ENCODE data around the gene ASTN2.
A peak's percentile ranks its signal among the peaks of the same experiment; 100 is the strongest.

ASTN2 gene

DNA sequence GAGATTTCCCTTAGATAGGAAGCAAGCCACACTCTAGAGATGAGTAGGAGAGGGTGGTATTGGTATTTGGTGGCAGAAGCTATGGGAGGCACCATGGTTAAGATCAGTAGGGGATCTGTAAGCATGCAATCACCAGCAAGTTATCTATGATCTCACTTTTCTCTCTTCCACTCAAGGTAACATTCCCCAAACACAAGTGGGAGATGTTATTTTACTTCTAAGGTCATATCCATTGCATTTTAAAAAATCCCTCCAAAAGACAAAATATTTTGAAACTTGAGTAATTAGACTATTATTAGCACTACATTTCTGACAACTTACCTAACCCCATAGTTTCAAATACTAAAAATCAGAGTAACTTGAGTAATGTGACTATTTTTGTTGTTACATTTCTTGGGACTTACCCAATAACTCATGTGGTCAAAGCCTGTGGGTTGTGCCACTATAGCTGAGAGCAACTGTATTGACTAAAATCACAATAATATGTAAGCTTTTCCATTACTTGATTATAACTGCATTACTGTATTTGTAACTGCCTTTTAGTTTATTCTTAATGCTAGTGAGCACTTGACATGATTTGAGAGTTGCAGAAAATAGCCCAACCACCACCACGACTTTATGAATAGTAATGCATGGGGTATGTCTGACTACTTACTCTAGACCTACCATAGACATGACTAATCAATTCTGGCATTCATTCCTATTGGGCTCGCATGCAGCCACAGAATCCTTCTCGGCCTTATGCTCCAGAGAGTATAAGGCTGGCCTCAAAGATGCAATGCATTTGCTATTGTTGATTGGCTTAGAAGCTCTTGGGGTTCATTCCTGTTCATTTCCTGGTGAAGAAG, 463.0 kb downstream of the ASTN2 start:
- peaks cover 10 to 24% (median 18%) of the 10 kb centered on the region in 10 experiments for H3K4me1 ChIP-seq
- no peaks in the 10 kb centered on the region for H3K27me3 ChIP-seq
- H3K9ac ChIP-seq: no peak overlapping the region
- no peak for TF ChIP-seq Cebpa-rat (IDR thresholded peaks at IDR 0.05)
- H4K20me1 ChIP-seq: no peaks in the 10 kb centered on the region
- peak overlapping the region in 6 of 11 experiments; percentile 14 to 64 (median 55); a peak in 11 of 22 replicates for H3K4me2 ChIP-seq
- no peaks in the 10 kb centered on the region for H3K36me3 ChIP-seq
- H3K4me3 ChIP-seq: no peak overlapping the region
- H3K27ac ChIP-seq: no peak overlapping the region
- H3K9me3 ChIP-seq (replicated peaks in 1 of 11): no peaks in the 10 kb centered on the region

DNA sequence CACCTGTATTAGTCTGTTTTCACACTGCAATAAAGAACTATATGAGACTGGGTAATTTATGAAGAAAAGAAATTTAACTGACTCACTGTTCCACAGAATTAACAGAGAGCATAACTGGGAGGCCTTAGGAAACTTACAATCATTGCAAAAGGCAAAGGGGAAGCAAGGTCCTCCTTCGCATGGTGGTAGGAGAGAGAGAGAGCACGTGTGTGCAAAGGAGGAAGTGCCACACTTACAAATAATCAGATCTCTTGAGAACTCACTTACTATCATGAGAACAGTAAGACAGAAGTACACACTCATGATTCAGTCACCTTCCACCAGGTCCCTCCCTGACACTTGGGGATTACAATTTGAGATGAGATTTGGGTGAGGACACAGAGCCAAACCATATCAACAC, 469.0 kb downstream of the ASTN2 start:
- no peaks in the 10 kb centered on the region for H3K27me3 ChIP-seq
- no peak for TF ChIP-seq Cebpa-rat (IDR thresholded peaks at IDR 0.05)
- H3K9me3 ChIP-seq (replicated peaks in 1 of 11): no peaks in the 10 kb centered on the region
- H3K4me2 ChIP-seq: peak overlapping the region in 6 of 11 experiments; percentile 7 to 82 (median 59); a peak in 10 of 22 replicates
- no peaks in the 10 kb centered on the region for H4K20me1 ChIP-seq
- peak overlapping the region in 5 of 11 experiments; percentile 33 to 59 (median 42); a peak in 7 of 22 replicates for H3K27ac ChIP-seq
- peaks cover 9 to 58% (median 23%) of the 10 kb centered on the region in 10 experiments for H3K4me1 ChIP-seq
- no peaks in the 10 kb centered on the region for H3K36me3 ChIP-seq
- no peak overlapping the region for H3K4me3 ChIP-seq
- no peak overlapping the region for H3K9ac ChIP-seq

- H3K4me3 ChIP-seq: no peak overlapping the region
- no peaks in the 10 kb centered on the region for H4K20me1 ChIP-seq
- H3K27ac ChIP-seq: peak overlapping the region in 5 of 11 experiments; percentile 33 to 59 (median 42); a peak in 7 of 22 replicates
- H3K4me2 ChIP-seq: peak overlapping the region in 5 of 11 experiments; percentile 31 to 82 (median 67); a peak in 11 of 22 replicates
- H3K9me3 ChIP-seq (replicated peaks in 1 of 11): no peaks in the 10 kb centered on the region
- H3K9ac ChIP-seq: no peak overlapping the region
- H3K4me1 ChIP-seq: peaks cover 0 to 50% (median 15%) of the 10 kb centered on the region in 10 experiments; a peak in 14 of 20 replicates
- no peaks in the 10 kb centered on the region for H3K27me3 ChIP-seq
- H3K36me3 ChIP-seq: no peaks in the 10 kb centered on the region
- no peak for TF ChIP-seq Cebpa-rat (IDR thresholded peaks at IDR 0.05)
Measured at GRCh38 chr9:116944714-116945534, 469.9 kb downstream of the ASTN2 start.

DNA sequence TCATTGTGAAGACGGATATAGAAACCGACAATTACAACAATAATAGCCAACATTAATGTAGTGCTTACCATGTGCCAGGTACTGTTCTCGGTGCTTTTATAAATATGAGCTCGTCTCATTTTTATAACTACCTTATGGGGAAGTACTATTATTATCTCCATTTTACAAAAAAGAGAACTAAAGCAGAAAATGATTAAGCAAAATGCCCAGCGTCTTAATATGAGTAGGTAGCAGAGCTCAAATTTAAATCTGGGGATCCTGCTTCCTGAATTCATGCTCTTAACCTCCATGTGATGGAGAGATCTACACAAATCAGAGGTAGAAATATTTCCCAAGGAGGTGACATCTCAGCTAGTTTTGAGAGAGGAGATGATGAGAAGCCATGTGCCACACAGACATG, 470.9 kb downstream of the ASTN2 start:
- Histone ChIP-seq H3K4me2 (peak overlapping the region in 4 of 11 experiments; percentile 44 to 82 (median 72); a peak in 7 of 22 replicates), H3K27me3 (no peaks in the 10 kb centered on the region), H3K9me3 (replicated peaks in 1 of 11) (no peaks in the 10 kb centered on the region), H3K27ac (peak overlapping the region in 1 of 11 experiments; percentile 35; a peak in 1 of 22 replicates), H3K9ac (no peak overlapping the region), H3K4me3 (no peak overlapping the region), H3K4me1 (peaks cover 0 to 50% (median 15%) of the 10 kb centered on the region in 10 experiments; a peak in 11 of 20 replicates), H4K20me1 (no peaks in the 10 kb centered on the region), H3K36me3 (no peaks in the 10 kb centered on the region)
- TF ChIP-seq Cebpa-rat (IDR thresholded peaks at IDR 0.05): no peak

DNA sequence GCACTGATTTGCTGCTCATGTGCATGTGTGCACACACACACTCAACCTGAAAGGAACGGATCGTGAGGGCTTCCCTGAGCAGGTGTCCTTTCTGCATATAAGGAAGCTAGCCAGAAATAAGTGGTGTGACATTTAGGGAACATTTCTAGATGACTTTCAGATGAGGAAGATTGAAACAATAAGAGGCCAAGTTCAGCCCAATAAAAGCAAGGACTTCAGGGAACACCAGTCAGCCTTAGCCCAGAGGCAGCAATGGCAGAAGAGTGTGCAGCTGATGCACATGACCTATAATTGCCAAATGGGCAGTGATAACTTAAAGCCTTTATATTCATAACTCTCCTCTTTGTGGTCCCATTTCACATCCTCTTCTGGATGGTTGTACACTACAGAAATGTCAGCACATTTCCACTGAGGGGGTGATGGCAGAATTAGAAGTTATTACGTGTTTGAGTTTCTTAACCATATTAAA, 472.2 kb downstream of the ASTN2 start:
- Histone ChIP-seq H3K36me3 (no peaks in the 10 kb centered on the region), H3K9ac (no peak overlapping the region), H3K27me3 (no peaks in the 10 kb centered on the region), H3K4me2 (peak overlapping the region in 2 of 11 experiments; percentile 31 to 34; a peak in 3 of 22 replicates), H3K27ac (no peak overlapping the region), H3K4me3 (no peak overlapping the region), H4K20me1 (no peaks in the 10 kb centered on the region), H3K9me3 (replicated peaks in 1 of 11) (no peaks in the 10 kb centered on the region), H3K4me1 (peaks cover 0 to 50% (median 15%) of the 10 kb centered on the region in 10 experiments; a peak in 11 of 20 replicates)
- no peak for TF ChIP-seq Cebpa-rat (IDR thresholded peaks at IDR 0.05)

DNA sequence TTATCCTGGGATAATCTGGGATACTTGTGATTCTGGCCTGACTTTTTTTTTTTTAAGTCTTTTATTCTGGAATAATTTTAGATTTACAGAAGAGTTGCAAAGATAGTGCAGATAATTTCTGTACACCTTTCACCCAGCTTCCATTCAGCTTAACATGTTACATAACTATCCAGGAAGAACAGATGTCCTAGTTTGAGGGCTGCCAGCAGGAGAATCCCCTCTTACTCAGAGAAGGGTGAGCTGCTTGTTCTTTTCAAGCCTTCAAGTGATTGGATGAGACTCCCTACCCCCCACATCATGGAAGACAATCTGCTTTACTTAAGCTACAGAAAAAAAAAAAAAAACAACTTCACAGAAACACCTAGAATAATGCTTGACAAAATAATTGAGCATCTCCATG, 473.6 kb downstream of the ASTN2 start:
- H4K20me1 ChIP-seq: no peaks in the 10 kb centered on the region
- no peaks in the 10 kb centered on the region for H3K36me3 ChIP-seq
- H3K9me3 ChIP-seq (replicated peaks in 1 of 11): no peaks in the 10 kb centered on the region
- H3K4me1 ChIP-seq: peaks cover 0 to 40% (median 13%) of the 10 kb centered on the region in 10 experiments; a peak in 11 of 20 replicates
- no peak overlapping the region for H3K4me2 ChIP-seq
- no peak overlapping the region for H3K4me3 ChIP-seq
- H3K9ac ChIP-seq: no peak overlapping the region
- TF ChIP-seq Cebpa-rat (IDR thresholded peaks at IDR 0.05): no peak
- H3K27me3 ChIP-seq: no peaks in the 10 kb centered on the region
- no peak overlapping the region for H3K27ac ChIP-seq

GRCh38 chr9:116940614-116941215, 474.1 kb downstream of the ASTN2 start:
- H3K9ac ChIP-seq: no peak overlapping the region
- H3K4me2 ChIP-seq: no peak overlapping the region
- H3K4me3 ChIP-seq: no peak overlapping the region
- TF ChIP-seq Cebpa-rat (IDR thresholded peaks at IDR 0.05): no peak
- no peaks in the 10 kb centered on the region for H4K20me1 ChIP-seq
- no peaks in the 10 kb centered on the region for H3K9me3 ChIP-seq (replicated peaks in 1 of 11)
- H3K36me3 ChIP-seq: no peaks in the 10 kb centered on the region
- no peaks in the 10 kb centered on the region for H3K27me3 ChIP-seq
- H3K27ac ChIP-seq: no peak overlapping the region
- H3K4me1 ChIP-seq: peaks cover 0 to 35% (median 7%) of the 10 kb centered on the region in 10 experiments; a peak in 11 of 20 replicates

DNA sequence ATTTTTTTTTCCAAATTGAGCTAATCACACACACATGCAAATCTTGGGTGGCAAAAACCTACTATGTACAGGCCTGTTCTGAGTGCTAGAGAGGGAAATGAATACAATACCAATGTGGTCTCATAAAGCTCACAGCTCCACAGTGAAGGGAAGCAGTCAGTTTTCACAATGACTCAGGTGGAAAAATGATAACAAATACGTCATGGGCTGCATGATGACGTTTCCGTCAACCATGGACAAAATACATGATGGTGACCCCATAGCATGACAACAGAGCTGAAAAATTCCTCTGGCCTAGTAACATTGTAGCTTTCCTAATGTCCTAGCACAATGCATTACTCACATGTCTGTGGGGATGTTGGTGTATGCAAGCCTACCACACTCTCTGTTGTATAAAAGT, 475.2 kb downstream of the ASTN2 start:
- H3K27me3 ChIP-seq: no peaks in the 10 kb centered on the region
- H3K4me3 ChIP-seq: no peak overlapping the region
- no peaks in the 10 kb centered on the region for H3K36me3 ChIP-seq
- H3K9ac ChIP-seq: no peak overlapping the region
- peaks cover 0 to 32% (median 2%) of the 10 kb centered on the region in 10 experiments; a peak in 8 of 20 replicates for H3K4me1 ChIP-seq
- no peak overlapping the region for H3K27ac ChIP-seq
- TF ChIP-seq Cebpa-rat (IDR thresholded peaks at IDR 0.05): no peak
- no peaks in the 10 kb centered on the region for H3K9me3 ChIP-seq (replicated peaks in 1 of 11)
- no peak overlapping the region for H3K4me2 ChIP-seq
- H4K20me1 ChIP-seq: no peaks in the 10 kb centered on the region

Measured in BLaER1 treated with 17β-estradiol and CSF1 and Interleukin-3, amounts not matched to agents 10 nM and 100 nM (cell line).